SU-DHL-6 (cell line): Measurements from ENCODE around the gene QPRT.

Experiments
- CTCF ChIP-seq: fragments of 200-600 bp; sonication (generic); IDR thresholded peaks from one replicate; pipeline ENCODE4 v1.5.1; 2017; ENCODE audit warnings: antibody characterized with exemption, mild to moderate bottlenecking, low read length, moderate library complexity; ENCODE audit not compliant: insufficient read depth, poor library complexity, severe bottlenecking
- EZH2phosphoT487 ChIP-seq: fragments of 200-600 bp; sonication (generic), shearing (Covaris generic); conservative IDR thresholded peaks from 2 replicates; pipeline ENCODE4 v1.6.1; 2018; ENCODE audit warnings: mild to moderate bottlenecking, antibody characterized with exemption, low read length, moderate library complexity, mixed read lengths

GRCh38 chr16:29694384-29695195 lies 15.6 kb downstream of the QPRT start:
- TF ChIP-seq CTCF (no peak), EZH2phosphoT487 (no peak)
